Uterus (tissue), 2 donors: ENCODE data around the gene SULF2.

Experiments
- CTCF ChIP-seq, 4 experiments: fragments of 200-600 bp in 2 of 4; fragments of 450-650 bp in 2 of 4; sonication (generic) in 2 of 4; IDR thresholded peaks; one replicate each; pipeline ENCODE4 v1.5.1; 2016 to 2019; ENCODE audit warnings: antibody characterized with exemption in 4 of 4, mild to moderate bottlenecking in 2 of 4, moderate library complexity in 1 of 4
- POLR2A ChIP-seq, 2 donors: fragments of 450-650 bp; IDR thresholded peaks; one replicate each; pipeline ENCODE4 v1.6.1; 2016; ENCODE audit warnings: antibody characterized with exemption in 2 of 2, mild to moderate bottlenecking in 1 of 2, moderate library complexity in 1 of 2

GRCh38 chr20:47711046-47711752, 74.1 kb downstream of the SULF2 start:
- no peak for TF ChIP-seq CTCF (IDR thresholded peaks at IDR 0.05)
- no peak for TF ChIP-seq POLR2A (IDR thresholded peaks at IDR 0.05)
